ENCODE measurements around the gene SPINK6.

DNA sequence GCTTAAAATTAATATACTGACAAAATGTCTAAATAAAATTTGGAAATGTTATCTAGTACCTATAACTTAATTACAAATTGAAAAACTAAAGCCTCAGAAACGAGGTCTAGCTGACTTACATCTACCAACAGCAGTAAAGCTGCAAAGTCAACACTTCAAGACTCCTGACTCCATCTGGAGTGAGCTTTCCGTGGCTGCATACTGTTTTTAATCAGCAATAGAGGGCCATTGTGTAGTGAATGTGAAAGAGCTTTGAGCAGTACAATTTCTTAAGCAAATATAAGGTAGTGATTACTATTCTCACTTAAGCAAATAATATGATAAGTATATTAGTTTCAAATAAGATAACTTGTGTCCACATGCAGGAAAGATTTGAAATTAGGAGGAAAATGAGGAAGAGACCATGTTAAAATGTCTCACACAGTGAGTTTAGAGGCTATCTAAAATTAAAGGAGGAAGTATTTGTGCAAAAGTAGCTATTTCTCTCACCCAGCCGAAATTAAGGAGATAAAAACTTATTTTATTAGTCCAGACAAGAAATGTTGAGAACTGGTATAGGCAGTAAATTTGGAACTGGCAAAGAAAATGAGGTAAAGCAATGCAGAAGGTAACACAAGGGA is 6.4 kb downstream of the SPINK6 start:
- TF ChIP-seq POLR2AphosphoS5 (IDR thresholded peaks at IDR 0.05): no peak
- TF ChIP-seq, protein P1, sequence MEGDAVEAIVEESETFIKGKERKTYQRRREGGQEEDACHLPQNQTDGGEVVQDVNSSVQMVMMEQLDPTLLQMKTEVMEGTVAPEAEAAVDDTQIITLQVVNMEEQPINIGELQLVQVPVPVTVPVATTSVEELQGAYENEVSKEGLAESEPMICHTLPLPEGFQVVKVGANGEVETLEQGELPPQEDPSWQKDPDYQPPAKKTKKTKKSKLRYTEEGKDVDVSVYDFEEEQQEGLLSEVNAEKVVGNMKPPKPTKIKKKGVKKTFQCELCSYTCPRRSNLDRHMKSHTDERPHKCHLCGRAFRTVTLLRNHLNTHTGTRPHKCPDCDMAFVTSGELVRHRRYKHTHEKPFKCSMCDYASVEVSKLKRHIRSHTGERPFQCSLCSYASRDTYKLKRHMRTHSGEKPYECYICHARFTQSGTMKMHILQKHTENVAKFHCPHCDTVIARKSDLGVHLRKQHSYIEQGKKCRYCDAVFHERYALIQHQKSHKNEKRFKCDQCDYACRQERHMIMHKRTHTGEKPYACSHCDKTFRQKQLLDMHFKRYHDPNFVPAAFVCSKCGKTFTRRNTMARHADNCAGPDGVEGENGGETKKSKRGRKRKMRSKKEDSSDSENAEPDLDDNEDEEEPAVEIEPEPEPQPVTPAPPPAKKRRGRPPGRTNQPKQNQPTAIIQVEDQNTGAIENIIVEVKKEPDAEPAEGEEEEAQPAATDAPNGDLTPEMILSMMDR (IDR thresholded peaks at IDR 0.05 in 8 of 11, conservative IDR thresholded peaks at IDR 0.05 in 3 of 11): no peak
- no peak for TF ChIP-seq POLR2A (IDR thresholded peaks at IDR 0.05)
